ENCODE data around the gene FN1. TPM values are rescaled to one million over a fixed set of nuclear protein-coding genes. Genes with fewer than 3 reads are reported as not detected.

Gene FN1
- polyA plus RNA-seq, 1 donor (not counting 4 experiments of a cell fraction or from before 2014, with no cell fraction given): 1,649 TPM

GRCh38 chr2:215403441-215404347 lies 32.2 kb downstream of the FN1 start:
- Histone ChIP-seq H2AFZ (ENCODE audit: control insufficient read depth, low read length) (no peak overlapping the region), H3K4me1 (ENCODE audit: control insufficient read depth, extremely low read depth, insufficient read depth, low read length) (peaks cover 2% of the 10 kb centered on the region), H3K9ac (ENCODE audit: control insufficient read depth, extremely low read depth, insufficient read depth, low read length) (no peak overlapping the region), H3K79me2 (ENCODE audit: control insufficient read depth, insufficient read depth, low read length) (no peaks in the 10 kb centered on the region), H3K27ac (ENCODE audit: control insufficient read depth, insufficient read depth, low read length) (no peak overlapping the region), H3K27me3 (ENCODE audit: control insufficient read depth, extremely low read depth, insufficient read depth, low read length) (no peaks in the 10 kb centered on the region), H3K9me3 (ENCODE audit: control insufficient read depth, low read depth, low read length) (no peaks in the 10 kb centered on the region), H4K20me1 (ENCODE audit: control insufficient read depth, extremely low read depth, insufficient read depth, low read length) (no peaks in the 10 kb centered on the region), H3K9me1 (ENCODE audit: control insufficient read depth, extremely low read depth, insufficient read depth, low read length) (no peaks in the 10 kb centered on the region), H3K4me3 (ENCODE audit: control insufficient read depth in 2 of 3, extremely low read depth in 1 of 3, insufficient read depth in 2 of 3, low read depth in 1 of 3, low read length in 3 of 3) (no peak overlapping the region), H3K4me2 (ENCODE audit: control insufficient read depth, extremely low read depth, insufficient read depth, low read depth, low read length) (no peak overlapping the region), H3K36me3 (ENCODE audit: control insufficient read depth in 2 of 2, extremely low read depth in 1 of 2, insufficient read depth in 2 of 2, low read length in 2 of 2) (peaks cover 7 to 28% of the 10 kb centered on the region in 2 experiments)
- FAIRE-seq: no peak
- DNase-seq (ENCODE audit: low read depth, low spot score): no peak
- dilution Hi-C loops (cut with MboI; ENCODE audit: extremely low pct_ligation_motif_present, low sequenced_read_pairs): no loop called here
- TF ChIP-seq CTCF (optimal IDR thresholded peaks at IDR 0.05 in 1 of 3, IDR thresholded peaks at IDR 0.05 in 1 of 3, conservative IDR thresholded peaks at IDR 0.05 in 1 of 3; ENCODE audit: extremely low read depth in 1 of 3, insufficient read depth in 2 of 3, low read length in 3 of 3): no peak
- TF ChIP-seq EZH2 (IDR thresholded peaks at IDR 0.05; ENCODE audit: low read length): no peak

- no peak for TF ChIP-seq CTCF (optimal IDR thresholded peaks at IDR 0.05 in 1 of 3, IDR thresholded peaks at IDR 0.05 in 1 of 3, conservative IDR thresholded peaks at IDR 0.05 in 1 of 3; ENCODE audit: extremely low read depth in 1 of 3, insufficient read depth in 2 of 3, low read length in 3 of 3)
- no peak for TF ChIP-seq EZH2 (IDR thresholded peaks at IDR 0.05; ENCODE audit: low read length)
- no peak overlapping the region for H3K4me3 ChIP-seq (ENCODE audit: control insufficient read depth in 2 of 3, extremely low read depth in 1 of 3, insufficient read depth in 2 of 3, low read depth in 1 of 3, low read length in 3 of 3)
- no peaks in the 10 kb centered on the region for H3K27me3 ChIP-seq (ENCODE audit: control insufficient read depth, extremely low read depth, insufficient read depth, low read length)
- DNase-seq (ENCODE audit: low read depth, low spot score): no peak
- no peak overlapping the region for H2AFZ ChIP-seq (ENCODE audit: control insufficient read depth, low read length)
- peaks cover 3 to 22% of the 10 kb centered on the region in 2 experiments for H3K36me3 ChIP-seq (ENCODE audit: control insufficient read depth in 2 of 2, extremely low read depth in 1 of 2, insufficient read depth in 2 of 2, low read length in 2 of 2)
- H3K27ac ChIP-seq (ENCODE audit: control insufficient read depth, insufficient read depth, low read length): no peak overlapping the region
- H3K4me1 ChIP-seq (ENCODE audit: control insufficient read depth, extremely low read depth, insufficient read depth, low read length): peaks cover 2% of the 10 kb centered on the region
- H3K79me2 ChIP-seq (ENCODE audit: control insufficient read depth, insufficient read depth, low read length): no peaks in the 10 kb centered on the region
- H3K9me1 ChIP-seq (ENCODE audit: control insufficient read depth, extremely low read depth, insufficient read depth, low read length): no peaks in the 10 kb centered on the region
- FAIRE-seq: no peak
- H3K9ac ChIP-seq (ENCODE audit: control insufficient read depth, extremely low read depth, insufficient read depth, low read length): no peak overlapping the region
- dilution Hi-C loops (cut with MboI; ENCODE audit: extremely low pct_ligation_motif_present, low sequenced_read_pairs): no loop called here
- H4K20me1 ChIP-seq (ENCODE audit: control insufficient read depth, extremely low read depth, insufficient read depth, low read length): no peaks in the 10 kb centered on the region
- H3K4me2 ChIP-seq (ENCODE audit: control insufficient read depth, extremely low read depth, insufficient read depth, low read depth, low read length): no peak overlapping the region
- H3K9me3 ChIP-seq (ENCODE audit: control insufficient read depth, low read depth, low read length): no peaks in the 10 kb centered on the region
Observed at GRCh38 chr2:215401896-215402379, 33.9 kb downstream of the FN1 start.
